Measurements from ENCODE around the gene CRABP2. TPM values are rescaled to one million over a fixed set of nuclear protein-coding genes. Genes with fewer than 3 reads are reported as not detected.

CRABP2 gene
- total and polyA plus RNA-seq, 2 of the 13 experiments (the other 11 are each of a cell fraction or from before 2014, with no cell fraction given): 0.40 to 0.60 TPM

DNA sequence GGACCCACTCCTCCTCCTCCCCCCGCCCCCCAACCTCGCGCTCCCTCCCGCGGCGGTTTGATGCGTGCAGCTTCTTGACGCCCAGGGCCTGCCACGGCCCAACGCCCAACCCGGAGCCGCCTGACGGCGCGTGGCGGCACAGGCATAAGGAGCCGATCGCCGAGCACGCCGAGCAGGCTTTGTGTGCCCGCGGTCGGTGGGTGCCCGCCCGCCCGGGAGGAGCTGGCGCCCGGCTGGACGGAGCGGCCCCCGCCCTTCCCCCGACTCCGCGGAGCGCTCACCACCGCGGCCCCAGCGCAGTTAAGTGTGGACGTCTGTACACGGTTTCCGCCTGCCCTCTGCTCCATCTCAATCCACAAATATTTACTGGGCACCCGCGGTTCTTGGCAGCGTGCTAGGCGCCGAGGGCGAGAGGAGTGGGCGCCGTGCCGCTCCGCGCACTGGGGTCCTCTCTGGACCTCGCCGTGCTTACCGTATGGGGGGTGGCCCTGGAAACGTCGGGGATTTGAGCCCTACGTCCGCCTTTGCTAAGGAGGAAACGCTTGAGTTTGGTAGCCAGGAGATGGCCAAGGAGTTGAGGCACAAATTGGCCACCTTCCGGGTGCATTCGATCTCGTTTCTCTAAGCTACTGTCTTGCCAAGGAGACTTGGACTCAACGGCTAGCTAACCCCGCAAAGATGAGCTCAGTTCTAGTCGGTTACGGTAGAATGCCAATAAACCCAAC, 46.5 kb upstream of the CRABP2 start (continued):
- TF ChIP-seq CBX5 (CRISPR knock-in tag; IDR thresholded peaks at IDR 0.05; ENCODE audit: borderline replicate concordance) (peak; percentile 75), ZNF788 (CRISPR knock-in tag; IDR thresholded peaks at IDR 0.05; ENCODE audit: borderline replicate concordance) (peak; percentile 83), GMEB1 (CRISPR knock-in tag; IDR thresholded peaks at IDR 0.05; ENCODE audit: borderline replicate concordance) (peak; percentile 86), BRD4 (CRISPR knock-in tag; IDR thresholded peaks at IDR 0.05) (peak; percentile 60; the same call in 1 of the 2 replicates), DRAP1 (CRISPR knock-in tag; IDR thresholded peaks at IDR 0.05) (peak; percentile 67; the same call in 1 of the 2 replicates), SNAPC5 (CRISPR knock-in tag; IDR thresholded peaks at IDR 0.05; ENCODE audit: borderline replicate concordance) (no peak), SPEN (CRISPR knock-in tag; IDR thresholded peaks at IDR 0.05; ENCODE audit: low read depth) (peak; percentile 88), GFI1 (CRISPR knock-in tag; IDR thresholded peaks at IDR 0.05; ENCODE audit: borderline replicate concordance) (no peak), ZNF780A (CRISPR knock-in tag; IDR thresholded peaks at IDR 0.05) (no peak), ZNF234 (CRISPR knock-in tag; conservative IDR thresholded peaks at IDR 0.05) (peak; percentile 81; the same call in 1 of the 2 replicates), ZNF790 (CRISPR knock-in tag; IDR thresholded peaks at IDR 0.05; ENCODE audit: borderline replicate concordance) (peak; percentile 84; the same call in 1 of the 2 replicates), HCFC1 (IDR thresholded peaks at IDR 0.05; ENCODE audit: low read depth, low read length) (peak; percentile 70), NKX3-1 (CRISPR knock-in tag; IDR thresholded peaks at IDR 0.05) (0 out of 2 replicates have a peak, but pooled peaks have one; percentile 54), ZNF496 (CRISPR knock-in tag; IDR thresholded peaks at IDR 0.05; ENCODE audit: insufficient replicate concordance) (no peak), ZBTB42 (CRISPR knock-in tag; IDR thresholded peaks at IDR 0.05) (0 out of 2 replicates have a peak, but pooled peaks have one; percentile 65), ZNF691 (CRISPR knock-in tag; IDR thresholded peaks at IDR 0.05; ENCODE audit: borderline replicate concordance, low read depth) (peak; percentile 65; the same call in 1 of the 2 replicates), ZNF572 (CRISPR knock-in tag; IDR thresholded peaks at IDR 0.05) (0 out of 2 replicates have a peak, but pooled peaks have one; percentile 37)
- TF ChIP-seq, protein P1, sequence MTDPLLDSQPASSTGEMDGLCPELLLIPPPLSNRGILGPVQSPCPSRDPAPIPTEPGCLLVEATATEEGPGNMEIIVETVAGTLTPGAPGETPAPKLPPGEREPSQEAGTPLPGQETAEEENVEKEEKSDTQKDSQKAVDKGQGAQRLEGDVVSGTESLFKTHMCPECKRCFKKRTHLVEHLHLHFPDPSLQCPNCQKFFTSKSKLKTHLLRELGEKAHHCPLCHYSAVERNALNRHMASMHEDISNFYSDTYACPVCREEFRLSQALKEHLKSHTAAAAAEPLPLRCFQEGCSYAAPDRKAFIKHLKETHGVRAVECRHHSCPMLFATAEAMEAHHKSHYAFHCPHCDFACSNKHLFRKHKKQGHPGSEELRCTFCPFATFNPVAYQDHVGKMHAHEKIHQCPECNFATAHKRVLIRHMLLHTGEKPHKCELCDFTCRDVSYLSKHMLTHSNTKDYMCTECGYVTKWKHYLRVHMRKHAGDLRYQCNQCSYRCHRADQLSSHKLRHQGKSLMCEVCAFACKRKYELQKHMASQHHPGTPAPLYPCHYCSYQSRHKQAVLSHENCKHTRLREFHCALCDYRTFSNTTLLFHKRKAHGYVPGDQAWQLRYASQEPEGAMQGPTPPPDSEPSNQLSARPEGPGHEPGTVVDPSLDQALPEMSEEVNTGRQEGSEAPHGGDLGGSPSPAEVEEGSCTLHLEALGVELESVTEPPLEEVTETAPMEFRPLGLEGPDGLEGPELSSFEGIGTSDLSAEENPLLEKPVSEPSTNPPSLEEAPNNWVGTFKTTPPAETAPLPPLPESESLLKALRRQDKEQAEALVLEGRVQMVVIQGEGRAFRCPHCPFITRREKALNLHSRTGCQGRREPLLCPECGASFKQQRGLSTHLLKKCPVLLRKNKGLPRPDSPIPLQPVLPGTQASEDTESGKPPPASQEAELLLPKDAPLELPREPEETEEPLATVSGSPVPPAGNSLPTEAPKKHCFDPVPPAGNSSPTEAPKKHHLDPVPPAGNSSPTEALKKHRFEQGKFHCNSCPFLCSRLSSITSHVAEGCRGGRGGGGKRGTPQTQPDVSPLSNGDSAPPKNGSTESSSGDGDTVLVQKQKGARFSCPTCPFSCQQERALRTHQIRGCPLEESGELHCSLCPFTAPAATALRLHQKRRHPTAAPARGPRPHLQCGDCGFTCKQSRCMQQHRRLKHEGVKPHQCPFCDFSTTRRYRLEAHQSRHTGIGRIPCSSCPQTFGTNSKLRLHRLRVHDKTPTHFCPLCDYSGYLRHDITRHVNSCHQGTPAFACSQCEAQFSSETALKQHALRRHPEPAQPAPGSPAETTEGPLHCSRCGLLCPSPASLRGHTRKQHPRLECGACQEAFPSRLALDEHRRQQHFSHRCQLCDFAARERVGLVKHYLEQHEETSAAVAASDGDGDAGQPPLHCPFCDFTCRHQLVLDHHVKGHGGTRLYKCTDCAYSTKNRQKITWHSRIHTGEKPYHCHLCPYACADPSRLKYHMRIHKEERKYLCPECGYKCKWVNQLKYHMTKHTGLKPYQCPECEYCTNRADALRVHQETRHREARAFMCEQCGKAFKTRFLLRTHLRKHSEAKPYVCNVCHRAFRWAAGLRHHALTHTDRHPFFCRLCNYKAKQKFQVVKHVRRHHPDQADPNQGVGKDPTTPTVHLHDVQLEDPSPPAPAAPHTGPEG (CRISPR knock-in tag; IDR thresholded peaks at IDR 0.05): peak; percentile 93; the same call in 1 of the 2 replicates
- TF ChIP-seq, protein P2, sequence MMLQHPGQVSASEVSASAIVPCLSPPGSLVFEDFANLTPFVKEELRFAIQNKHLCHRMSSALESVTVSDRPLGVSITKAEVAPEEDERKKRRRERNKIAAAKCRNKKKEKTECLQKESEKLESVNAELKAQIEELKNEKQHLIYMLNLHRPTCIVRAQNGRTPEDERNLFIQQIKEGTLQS (CRISPR knock-in tag; IDR thresholded peaks at IDR 0.05): 0 out of 2 replicates have a peak, but pooled peaks have one; percentile 13
